OCI-LY7 (cell line): ENCODE measurements around the gene SHISAL2A. TPM values are rescaled to one million over a fixed set of nuclear protein-coding genes. Genes with fewer than 3 reads are reported as not detected.

ENCODE experiments used
- BruUV-seq: library from RNA; stranded (reverse); fragments of 400-500 nt; replicated peaks from 2 replicates; lab custom pipeline; 2021; lab: Mats Ljungman, UMichigan
- CTCF ChIA-PET: fragments of 300-600 bp; sonication (Branson Sonifier 250); formaldehyde crosslinking; loops from one replicate; lab custom pipeline; 2022; ENCODE audit warnings: antibody characterized with exemption; ENCODE audit not compliant: unreplicated experiment; lab: Charles Lee
- POLR2A ChIA-PET: fragments of 300-600 bp; sonication (Branson Sonifier 250); formaldehyde crosslinking; loops from one replicate; lab custom pipeline; 2022; ENCODE audit warnings: antibody characterized with exemption; lab: Charles Lee
- DNase-seq: peaks from one replicate; pipeline ENCODE4 v3.0.0-alpha.2; 2015; ENCODE audit warnings: low spot score
- H2AFZ ChIP-seq: fragments of 200-600 bp; sonication (generic), shearing (Covaris generic); 2 replicates; pipeline ENCODE4 v1.6.1; 2014; ENCODE audit warnings: mild to moderate bottlenecking, antibody characterized with exemption, low read length, moderate library complexity
- H3K27ac ChIP-seq: fragments of 200-600 bp; sonication (generic); 2 replicates; pipeline ENCODE4 v1.5.1; 2014; ENCODE audit warnings: mixed run types, low read depth, mild to moderate bottlenecking, moderate library complexity, low read length, inconsistent platforms; ENCODE audit not compliant: poor library complexity, severe bottlenecking
- H3K36me3 ChIP-seq: fragments of 200-600 bp; sonication (generic); 2 replicates; pipeline ENCODE4 v1.6.1; 2014; ENCODE audit warnings: mild to moderate bottlenecking, antibody characterized with exemption, low read length, moderate library complexity, mixed read lengths; ENCODE audit not compliant: insufficient read depth
- H3K4me1 ChIP-seq: fragments of 200-600 bp; sonication (generic); 2 replicates; pipeline ENCODE4 v1.5.1; 2014; ENCODE audit warnings: mild to moderate bottlenecking, low read length; ENCODE audit not compliant: insufficient read depth, poor library complexity, severe bottlenecking
- H3K4me2 ChIP-seq: fragments of 200-600 bp; sonication (generic); 2 replicates; pipeline ENCODE4 v1.6.1; 2014; ENCODE audit warnings: mild to moderate bottlenecking, low read length
- H3K4me3 ChIP-seq: fragments of 200-600 bp; sonication (generic); 2 replicates; pipeline ENCODE4 v1.5.1; 2014; ENCODE audit warnings: mild to moderate bottlenecking, low read depth, low read length; ENCODE audit not compliant: poor library complexity, severe bottlenecking
- H3K79me2 ChIP-seq: fragments of 200-600 bp; sonication (generic); 2 replicates; pipeline ENCODE4 v1.6.1; 2016; ENCODE audit warnings: low read depth, mild to moderate bottlenecking, low read length, moderate library complexity, mixed read lengths; ENCODE audit not compliant: insufficient read depth
- H3K9me2 ChIP-seq: fragments of 200-600 bp; sonication (generic); 2 replicates; pipeline ENCODE4 v1.6.1; 2016; ENCODE audit warnings: mild to moderate bottlenecking, low read length, mixed read lengths; ENCODE audit not compliant: insufficient read depth
- H3K9me3 ChIP-seq: fragments of 200-600 bp; sonication (generic); 2 replicates; pipeline ENCODE4 v1.6.1; 2014; ENCODE audit warnings: mild to moderate bottlenecking, mixed run types, low read length, mixed read lengths
- H4K20me1 ChIP-seq: fragments of 200-600 bp; sonication (generic); 2 replicates; pipeline ENCODE4 v1.6.1; 2014; ENCODE audit warnings: mild to moderate bottlenecking, antibody characterized with exemption, low read length, moderate library complexity, mixed read lengths; ENCODE audit not compliant: insufficient read depth
- CTCF ChIP-seq: fragments of 200-600 bp; sonication (generic); conservative IDR thresholded peaks from 2 replicates; pipeline ENCODE4 v1.5.1; 2014; ENCODE audit warnings: mild to moderate bottlenecking, antibody characterized with exemption, low read length, moderate library complexity, mixed read lengths
- EZH2phosphoT487 ChIP-seq: fragments of 200-600 bp; sonication (generic); IDR thresholded peaks from 2 replicates; pipeline ENCODE4 v1.6.1; 2018; ENCODE audit warnings: low read depth, borderline replicate concordance, mild to moderate bottlenecking, mixed run types, antibody characterized with exemption, low read length, moderate library complexity, mixed read lengths
- intact Hi-C: fragments of 100-400 bp; cut with micrococcal nuclease; formaldehyde crosslinking; loops from one replicate; pipeline ENCODE4 v1.10.0; 2022; ENCODE audit not compliant: unreplicated experiment
- total RNA-seq, 2 experiments: library from RNA; depleted of rRNA in 1 of 2; stranded (reverse); fragments of >200 nt in 1 of 2; shearing (Covaris generic) in 1 of 2; gene quantifications; 2 replicates each; pipeline ENCODE4 v1.2.3, GENCODE V29; 2014 to 2022

SHISAL2A gene
- total RNA-seq, 2 experiments from 2014 or later = 0.27 to 0.69 TPM

GRCh38 chr1:52635321-52636089 is 2.5 kb downstream of the SHISAL2A start:
- Histone ChIP-seq H3K4me1 (peaks cover 69% of the 10 kb centered on the region), H3K79me2 (no peaks in the 10 kb centered on the region), H3K36me3 (peaks cover 6% of the 10 kb centered on the region; the same call in 1 of the 2 replicates), H4K20me1 (no peaks in the 10 kb centered on the region), H3K9me2 (no peaks in the 10 kb centered on the region), H3K4me3 (no peak overlapping the region), H3K4me2 (0 out of 2 replicates have a peak overlapping the region, but pooled peaks have one; percentile 12), H2AFZ (peak overlapping the region; percentile 32; the same call in 1 of the 2 replicates), H3K9me3 (peaks cover 14% of the 10 kb centered on the region), H3K27ac (peak overlapping the region; percentile 96)
- intact Hi-C loops = loop anchor here (2.0 kb wide), 2 partner anchors 51 to 493 kb away; partner anchors contain the start of gene ZFYVE9
- no TSS peak for BruUV-seq
- no peak for DNase-seq
- CTCF ChIA-PET = no interaction called here
- TF ChIP-seq CTCF (no peak), EZH2phosphoT487 (no peak)
- POLR2A ChIA-PET = interaction anchor here (0.5 to 2.9 kb wide), 5 partner anchors 9 to 558 kb away, joined by 3 to 16 read pairs (median 4); no protein-coding TSS in a partner anchor

- Histone ChIP-seq H3K9me2 (no peaks in the 10 kb centered on the region), H3K27ac (peak overlapping the region; percentile 96), H3K4me1 (peaks cover 77% of the 10 kb centered on the region), H4K20me1 (no peaks in the 10 kb centered on the region), H2AFZ (peak overlapping the region; percentile 71), H3K79me2 (no peaks in the 10 kb centered on the region), H3K36me3 (peaks cover 6% of the 10 kb centered on the region; the same call in 1 of the 2 replicates), H3K4me2 (peak overlapping the region; percentile 85), H3K4me3 (peak overlapping the region; percentile 53), H3K9me3 (peaks cover 14% of the 10 kb centered on the region)
- BruUV-seq = no TSS peak
- ChIA-PET CTCF (no interaction called here), POLR2A (interaction anchor here (0.6 to 2.9 kb wide), 5 partner anchors 11 to 59 kb away, joined by 3 to 16 read pairs (median 4); no protein-coding TSS in a partner anchor)
- intact Hi-C loops = loop anchor here (1.0 to 2.0 kb wide), 3 partner anchors 50 to 494 kb away; partner anchors contain the start of genes TUT4 and ZFYVE9
- no peak for TF ChIP-seq EZH2phosphoT487
- no peak for TF ChIP-seq CTCF
- DNase-seq = peak; percentile 96
These were observed 4.0 kb downstream of the SHISAL2A start for GRCh38 chr1:52636721-52637695.
